H54 (cell line): Measurements from ENCODE around the gene CHI3L1.
A peak's percentile ranks its signal among the peaks of the same experiment; 100 is the strongest.

Experiments used
- DNase-seq: peaks from one replicate; pipeline ENCODE4 v3.0.0; 2011; ENCODE audit warnings: low spot score, mixed read lengths; ENCODE audit not compliant: insufficient read length
- FAIRE-seq: peaks from 3 replicates; lab custom pipeline; 2011; peaks lifted over from hg19 to GRCh38; lab: Jason Lieb, UNC
- POLR2A ChIP-seq: IDR thresholded peaks from 2 replicates; pipeline ENCODE4 v1.6.1; 2011; ENCODE audit warnings: low read depth, mild to moderate bottlenecking, low read length

Gene CHI3L1

GRCh38 chr1:203182387-203182953, 4.0 kb downstream of the CHI3L1 start:
- no peak for TF ChIP-seq POLR2A
- DNase-seq (no peak), FAIRE-seq (no peak)

- DNase-seq, result no peak
- no peak for FAIRE-seq
- TF ChIP-seq POLR2A, result no peak
Observed at GRCh38 chr1:203181586-203182386, 4.7 kb downstream of the CHI3L1 start.

GRCh38 chr1:203180611-203181330, 5.7 kb downstream of the CHI3L1 start:
- no peak for FAIRE-seq
- no peak for TF ChIP-seq POLR2A
- no peak for DNase-seq

GRCh38 chr1:203179667-203180005, 6.9 kb downstream of the CHI3L1 start:
- FAIRE-seq (no peak), DNase-seq (no peak)
- TF ChIP-seq POLR2A, result no peak

- FAIRE-seq (no peak), DNase-seq (no peak)
- no peak for TF ChIP-seq POLR2A
Observed at GRCh38 chr1:203178821-203179666, 7.5 kb downstream of the CHI3L1 start.

- TF ChIP-seq POLR2A, result no peak
- FAIRE-seq (no peak), DNase-seq (peak; percentile 53)
Observed at GRCh38 chr1:203178083-203178482, 8.4 kb downstream of the CHI3L1 start.

- DNase-seq (peak; percentile 91), FAIRE-seq (no peak)
- peak; percentile 36; the same call in 1 of the 2 replicates for TF ChIP-seq POLR2A
Observed at GRCh38 chr1:203177470-203178039, 8.9 kb downstream of the CHI3L1 start.

- DNase-seq (no peak), FAIRE-seq (no peak)
- TF ChIP-seq POLR2A, result no peak
Observed at GRCh38 chr1:203177036-203177405, 9.5 kb downstream of the CHI3L1 start.

GRCh38 chr1:203176273-203177035, 10.1 kb downstream of the CHI3L1 start:
- DNase-seq, result no peak
- FAIRE-seq, result no peak

GRCh38 chr1:203175827-203176241, 10.7 kb downstream of the CHI3L1 start:
- FAIRE-seq (no peak), DNase-seq (no peak)
- no peak for TF ChIP-seq POLR2A

More at GRCh38 chr1:203176273-203177035, 10.1 kb downstream of the CHI3L1 start:
- no peak for TF ChIP-seq POLR2A

- no peak for DNase-seq
- TF ChIP-seq POLR2A, result no peak
- no peak for FAIRE-seq
Observed at GRCh38 chr1:203175237-203175826, 11.2 kb downstream of the CHI3L1 start, which contains the start of gene MYBPH. Gene MYBPH (minus strand): TSS chr1:203175826. CDS start chr1:203175755, 71 bp downstream.
